ENCODE data around the gene BRF1. TPM values are rescaled to one million over a fixed set of nuclear protein-coding genes. Genes with fewer than 3 reads are reported as not detected.

The BRF1 gene
- total and polyA plus RNA-seq, 2 of the 8 experiments (the other 6 are each of a cell fraction or from before 2014, with no cell fraction given): 7.7 to 18.3 TPM

DNA sequence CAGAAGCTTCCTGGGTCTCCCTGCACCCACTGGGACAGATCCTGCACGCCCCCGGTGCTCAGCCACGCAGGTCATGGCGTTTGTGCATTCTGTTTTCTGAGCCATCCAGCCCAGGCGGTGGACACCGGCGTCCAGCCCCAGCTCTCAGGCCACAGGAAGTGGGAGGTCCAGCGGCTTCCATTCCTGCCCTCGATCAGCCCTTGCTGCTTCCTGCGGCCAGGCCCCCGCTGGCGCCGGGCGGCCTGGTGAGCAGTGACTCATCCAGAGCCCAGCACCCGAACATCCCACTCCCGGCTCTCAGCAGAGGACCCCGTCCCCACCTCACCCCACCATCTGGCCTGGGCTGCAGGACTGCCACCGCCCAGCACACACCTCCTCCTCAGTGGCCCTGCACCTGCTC is 101.7 kb downstream of the BRF1 start:
- FAIRE-seq (no peak), DNase-seq (ENCODE audit: low read depth in 1 of 2, low spot score in 2 of 2) (no peak)
- H2AFZ ChIP-seq (ENCODE audit: low read length): no peak overlapping the region
- peak overlapping the region; percentile 44; the same call in 1 of the 2 replicates for H2BK5ac ChIP-seq (ENCODE audit: low read depth, low read length)
- no peak overlapping the region; the same call in 1 of the 2 replicates for H3K18ac ChIP-seq (ENCODE audit: extremely low read depth, low read length)
- no peaks in the 10 kb centered on the region for H3K9me3 ChIP-seq (ENCODE audit: insufficient read depth in 2 of 2, low read depth in 1 of 2, low read length in 1 of 2)
- POLR2A ChIA-PET (ENCODE audit: partially characterized antibody): interaction anchor here (1.1 kb wide), 1 partner anchor 49 kb away, joined by 3 read pairs; the partner anchor contains the start of gene BTBD6
- TF ChIP-seq SP2 (IDR thresholded peaks at IDR 0.05; ENCODE audit: low read length) (no peak), SP4 (IDR thresholded peaks at IDR 0.05; ENCODE audit: low read length) (no peak), CTBP2 (IDR thresholded peaks at IDR 0.05; ENCODE audit: borderline replicate concordance, insufficient read depth, insufficient read length, low read length) (no peak), CHD1 (IDR thresholded peaks at IDR 0.05; ENCODE audit: low read depth, low read length) (no peak), EZH2 (IDR thresholded peaks at IDR 0.05; ENCODE audit: low read depth, low read length, severe bottlenecking) (no peak), SP1 (IDR thresholded peaks at IDR 0.05; ENCODE audit: low read depth, low read length) (no peak)
- no peak overlapping the region for H3K27ac ChIP-seq (ENCODE audit: low read depth, low read length)
- peak overlapping the region; percentile 68; the same call in 1 of the 2 replicates for H2BK12ac ChIP-seq (ENCODE audit: low read depth, low read length)
- peaks cover 0 to 4% of the 10 kb centered on the region in 2 experiments for H4K20me1 ChIP-seq (replicated peaks in 1 of 2; ENCODE audit: control insufficient read depth in 1 of 2, insufficient read depth in 2 of 2, low read length in 2 of 2)
- no peaks in the 10 kb centered on the region for H3K79me1 ChIP-seq (ENCODE audit: low read depth, low read length)
- no peak overlapping the region for H3K56ac ChIP-seq (replicated peaks; ENCODE audit: insufficient read length, low read depth, low read length)
- no peak overlapping the region for H3K23ac ChIP-seq (ENCODE audit: insufficient read length)
- no peak overlapping the region for H3K4me3 ChIP-seq (ENCODE audit: extremely low read depth in 1 of 4, insufficient read depth in 2 of 4, low read depth in 3 of 4, low read length in 4 of 4)
- H2BK20ac ChIP-seq (ENCODE audit: low read length): no peak overlapping the region
- H3K23me2 ChIP-seq (ENCODE audit: low read depth, low read length): peaks cover 4% of the 10 kb centered on the region; the same call in 1 of the 2 replicates
- no peak overlapping the region for H3K9ac ChIP-seq (replicated peaks in 1 of 4; ENCODE audit: extremely low read depth in 1 of 4, low read depth in 3 of 4, low read length in 3 of 4)
- H2AK5ac ChIP-seq (ENCODE audit: low read depth, low read length): peak overlapping the region; percentile 53; the same call in 1 of the 2 replicates
- H4K5ac ChIP-seq (ENCODE audit: insufficient read length, low read depth, low read length): no peak overlapping the region
- H3K79me2 ChIP-seq (ENCODE audit: control insufficient read depth in 1 of 2, insufficient read depth in 2 of 2, low read length in 2 of 2): no peaks in the 10 kb centered on the region
- CTCF ChIA-PET (ENCODE audit: partially characterized antibody): interaction anchor here (0.9 to 6.2 kb wide), 10 partner anchors 10 to 281 kb away, joined by 3 to 36 read pairs (median 3); no protein-coding TSS in a partner anchor
- no peak overlapping the region for H3K14ac ChIP-seq (ENCODE audit: insufficient read length)
- peaks cover 0 to 33% (median 19%) of the 10 kb centered on the region in 4 experiments; a peak in 5 of 7 replicates for H3K27me3 ChIP-seq (replicated peaks in 1 of 4; ENCODE audit: control insufficient read depth in 3 of 4, extremely low read depth in 1 of 4, insufficient read depth in 3 of 4, low read length in 3 of 4)
- no peak overlapping the region for H3K4me2 ChIP-seq (ENCODE audit: insufficient read depth in 1 of 2, low read depth in 2 of 2, low read length in 2 of 2)
- WGBS, 2 experiments (ENCODE audit: extremely low coverage in 1 of 2, insufficient coverage in 1 of 2, insufficient read length in 1 of 2, insufficient replicate concordance in 2 of 2, low coverage in 1 of 2, low lambda C conversion rate in 2 of 2, missing lambda C conversion rate in 1 of 2): 80% methylated on average over 18 of the region's 18 CpGs; no CpG with 5 or more reads in 1 of the 2 experiments
- peaks cover 0 to 21% (median 12%) of the 10 kb centered on the region in 4 experiments; a peak in 5 of 7 replicates for H3K4me1 ChIP-seq (replicated peaks in 1 of 4; ENCODE audit: control insufficient read depth in 3 of 4, insufficient read depth in 4 of 4, low read length in 3 of 4)
- no peaks in the 10 kb centered on the region for H3K36me3 ChIP-seq (ENCODE audit: control insufficient read depth in 2 of 4, insufficient read depth in 4 of 4, low read length in 3 of 4)
- H2BK15ac ChIP-seq (ENCODE audit: low read length): 0 out of 2 replicates have a peak overlapping the region, but pooled peaks have one; percentile 88
- H4K91ac ChIP-seq (replicated peaks; ENCODE audit: insufficient read length, low read length): no peak overlapping the region
- no peak overlapping the region for H3K4ac ChIP-seq (replicated peaks; ENCODE audit: insufficient read length, low read depth, low read length)
- no peak overlapping the region for H4K8ac ChIP-seq (ENCODE audit: extremely low read depth, insufficient read depth, low read length)
- H2BK120ac ChIP-seq (replicated peaks; ENCODE audit: low read depth, low read length): no peak overlapping the region
